Prostate gland (tissue), 2 donors: Measurements from ENCODE around the gene ERI3.

Source experiments
- POLR2A ChIP-seq: fragments of 450-650 bp; IDR thresholded peaks from one replicate; pipeline ENCODE4 v1.6.1; 2016; ENCODE audit warnings: antibody characterized with exemption, mild to moderate bottlenecking
- POLR2AphosphoS5 ChIP-seq: sonication (generic); formaldehyde crosslinking; IDR thresholded peaks from one replicate; pipeline ENCODE4 v1.6.1; 2017; ENCODE audit warnings: antibody characterized with exemption
- TF ChIP-seq, protein P1 (sequence below), 4 experiments: fragments of 200-600 bp in 2 of 4; fragments of 450-650 bp in 2 of 4; sonication (generic) in 2 of 4; IDR thresholded peaks; 1 replicate in 3 of 4; 2 replicates in 1 of 4; pipeline ENCODE4 v1.5.1; 2016 to 2019; ENCODE audit warnings: antibody characterized with exemption in 4 of 4, mild to moderate bottlenecking in 2 of 4, moderate library complexity in 2 of 4

DNA sequence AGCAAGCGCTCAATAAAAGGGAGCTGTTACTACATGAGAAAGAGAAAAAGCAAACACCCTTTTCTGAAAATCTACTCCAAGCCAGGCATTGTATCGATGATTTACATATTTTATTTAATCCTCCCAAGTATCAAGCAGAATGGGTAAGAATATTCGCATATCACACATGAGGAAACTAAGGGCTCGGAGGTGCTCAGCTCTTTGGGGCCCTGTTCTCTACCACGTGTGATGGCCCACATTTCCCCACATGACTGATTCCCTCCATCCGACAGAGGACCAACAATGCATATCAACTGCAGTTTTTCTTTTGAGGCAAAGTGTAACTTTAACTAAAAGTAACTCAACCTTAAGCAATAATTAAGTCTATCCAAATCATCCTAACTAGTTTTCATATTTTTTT, 8.2 kb downstream of the ERI3 start:
- TF ChIP-seq, protein P1, sequence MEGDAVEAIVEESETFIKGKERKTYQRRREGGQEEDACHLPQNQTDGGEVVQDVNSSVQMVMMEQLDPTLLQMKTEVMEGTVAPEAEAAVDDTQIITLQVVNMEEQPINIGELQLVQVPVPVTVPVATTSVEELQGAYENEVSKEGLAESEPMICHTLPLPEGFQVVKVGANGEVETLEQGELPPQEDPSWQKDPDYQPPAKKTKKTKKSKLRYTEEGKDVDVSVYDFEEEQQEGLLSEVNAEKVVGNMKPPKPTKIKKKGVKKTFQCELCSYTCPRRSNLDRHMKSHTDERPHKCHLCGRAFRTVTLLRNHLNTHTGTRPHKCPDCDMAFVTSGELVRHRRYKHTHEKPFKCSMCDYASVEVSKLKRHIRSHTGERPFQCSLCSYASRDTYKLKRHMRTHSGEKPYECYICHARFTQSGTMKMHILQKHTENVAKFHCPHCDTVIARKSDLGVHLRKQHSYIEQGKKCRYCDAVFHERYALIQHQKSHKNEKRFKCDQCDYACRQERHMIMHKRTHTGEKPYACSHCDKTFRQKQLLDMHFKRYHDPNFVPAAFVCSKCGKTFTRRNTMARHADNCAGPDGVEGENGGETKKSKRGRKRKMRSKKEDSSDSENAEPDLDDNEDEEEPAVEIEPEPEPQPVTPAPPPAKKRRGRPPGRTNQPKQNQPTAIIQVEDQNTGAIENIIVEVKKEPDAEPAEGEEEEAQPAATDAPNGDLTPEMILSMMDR (IDR thresholded peaks at IDR 0.05), result no peak
- TF ChIP-seq POLR2A, result no peak
- TF ChIP-seq POLR2AphosphoS5, result no peak
